Kidney (tissue), 14 donors: ENCODE data around the gene ESPN. TPM values are rescaled to one million over a fixed set of nuclear protein-coding genes. Genes with fewer than 3 reads are reported as not detected.

Source experiments
- DNase-seq, 5 donors: peaks; one replicate each; pipeline ENCODE4 v3.0.0-alpha.2; 2013 to 2020
- FAIRE-seq: peaks from 2 replicates; lab custom pipeline; 2012; peaks lifted over from hg19 to GRCh38; lab: Jason Lieb, UNC
- H3K27ac ChIP-seq, 2 donors: one replicate each; pipeline ENCODE4 v1.7.0; 2013; ENCODE audit warnings: low read depth in 2 of 2, low read length in 2 of 2, inconsistent platforms in 1 of 2
- H3K27me3 ChIP-seq: one replicate; pipeline ENCODE4 v1.7.1; 2013; ENCODE audit warnings: low read length, inconsistent platforms; ENCODE audit not compliant: control insufficient read depth, insufficient read depth
- H3K36me3 ChIP-seq, 3 donors: one replicate each; pipeline versions ENCODE4 v1.7.0 to v1.7.1; 2013; ENCODE audit warnings: low read length in 3 of 3, control low read depth in 1 of 3, inconsistent platforms in 1 of 3; ENCODE audit not compliant: insufficient read depth in 3 of 3, control insufficient read depth in 2 of 3
- H3K4me1 ChIP-seq, 3 donors: one replicate each; pipeline versions ENCODE4 v1.7.0 to v1.7.1; 2013; ENCODE audit warnings: low read length in 3 of 3, inconsistent platforms in 1 of 3, low read depth in 1 of 3; ENCODE audit not compliant: control insufficient read depth in 2 of 3, insufficient read depth in 2 of 3
- H3K4me3 ChIP-seq, 3 donors: one replicate each; pipeline versions ENCODE4 v1.7.0 to v1.8.1; 2013; ENCODE audit warnings: low read length in 3 of 3, control low read depth in 1 of 3, inconsistent platforms in 1 of 3
- H3K9ac ChIP-seq, 3 donors: one replicate each; pipeline versions ENCODE4 v1.7.0 to v1.7.1; 2013; ENCODE audit warnings: low read length in 3 of 3, control low read depth in 1 of 3, inconsistent platforms in 1 of 3
- H3K9me3 ChIP-seq, 3 donors: one replicate each; pipeline versions ENCODE4 v1.7.0 to v1.7.1; 2013; ENCODE audit warnings: low read length in 3 of 3, control low read depth in 1 of 3, inconsistent platforms in 1 of 3; ENCODE audit not compliant: control insufficient read depth in 2 of 3, insufficient read depth in 1 of 3
- intact Hi-C: fragments of 100-400 bp; cut with DNase I; formaldehyde crosslinking; loops from one replicate; pipeline ENCODE4 v1.11.1; 2022
- polyA plus RNA-seq: library from polyadenylated mRNA; stranded (reverse); fragments of 350-450 nt; fragmentation: Illumina TruSeq; extraction: RNeasy Lipid Tissue Mini Kit (QIAGEN cat#74804); gene quantifications from one replicate; pipeline ENCODE4 v1.2.3, GENCODE V29; 2014; ENCODE audit warnings: low read depth, low replicate concordance; ENCODE audit not compliant: insufficient read depth
- total RNA-seq: library from RNA; stranded (reverse); fragmentation: NEBNext Ultra II Directional; extraction: Animal tissue kit (Norgen Biotek cat#: 25700); gene quantifications from one replicate; pipeline ENCODE4 v1.2.1, GENCODE V29; 2021
- TF ChIP-seq, protein P1 (sequence below): IDR thresholded peaks from 3 replicates; pipeline ENCODE4 v1.5.1; 2012; ENCODE audit warnings: mild to moderate bottlenecking, moderate library complexity, borderline replicate concordance; ENCODE audit not compliant: insufficient read depth; ENCODE audit errors: extremely low read depth
- donor health status: control.
- donor health status: control.
- donor health status: control.
- donor health status: control.
- donor health status: control.
- donor health status: DM: yes; HTN: yes; CAD: no.
- donor health status: Normal renal cell carcinoma (clear cell type).

The ESPN gene
- total and polyA plus RNA-seq, 2 donors from 2014 or later: 14.2 to 112 TPM

DNA sequence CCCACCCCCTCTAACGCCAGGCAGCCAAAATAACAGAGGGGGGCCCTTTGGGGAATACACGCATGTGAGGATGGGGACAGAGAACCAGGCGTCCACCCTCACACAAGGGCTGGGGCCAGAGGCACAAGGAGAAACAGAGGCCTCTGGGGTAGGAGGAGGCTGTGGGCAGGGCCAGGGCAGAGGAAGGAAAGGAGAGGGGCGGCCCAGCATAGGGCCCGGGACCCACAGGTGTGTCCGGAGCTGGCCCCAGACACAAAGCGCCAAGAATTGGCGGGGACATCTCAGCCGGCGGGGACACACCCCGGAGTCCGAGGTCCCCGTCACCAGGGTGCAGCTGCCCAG lies 60.2 kb downstream of the ESPN start:
- Histone ChIP-seq H3K27me3 (no peaks in the 10 kb centered on the region), H3K4me3 (no peak overlapping the region), H3K9me3 (no peaks in the 10 kb centered on the region), H3K27ac (no peak overlapping the region), H3K9ac (no peak overlapping the region), H3K36me3 (no peaks in the 10 kb centered on the region), H3K4me1 (peaks cover 0 to 11% (median 0%) of the 10 kb centered on the region in 3 donors)
- peak in 1 of 5 donors; percentile 16 for DNase-seq
- FAIRE-seq: no peak
- intact Hi-C loops: no loop called here
- TF ChIP-seq, protein P1, sequence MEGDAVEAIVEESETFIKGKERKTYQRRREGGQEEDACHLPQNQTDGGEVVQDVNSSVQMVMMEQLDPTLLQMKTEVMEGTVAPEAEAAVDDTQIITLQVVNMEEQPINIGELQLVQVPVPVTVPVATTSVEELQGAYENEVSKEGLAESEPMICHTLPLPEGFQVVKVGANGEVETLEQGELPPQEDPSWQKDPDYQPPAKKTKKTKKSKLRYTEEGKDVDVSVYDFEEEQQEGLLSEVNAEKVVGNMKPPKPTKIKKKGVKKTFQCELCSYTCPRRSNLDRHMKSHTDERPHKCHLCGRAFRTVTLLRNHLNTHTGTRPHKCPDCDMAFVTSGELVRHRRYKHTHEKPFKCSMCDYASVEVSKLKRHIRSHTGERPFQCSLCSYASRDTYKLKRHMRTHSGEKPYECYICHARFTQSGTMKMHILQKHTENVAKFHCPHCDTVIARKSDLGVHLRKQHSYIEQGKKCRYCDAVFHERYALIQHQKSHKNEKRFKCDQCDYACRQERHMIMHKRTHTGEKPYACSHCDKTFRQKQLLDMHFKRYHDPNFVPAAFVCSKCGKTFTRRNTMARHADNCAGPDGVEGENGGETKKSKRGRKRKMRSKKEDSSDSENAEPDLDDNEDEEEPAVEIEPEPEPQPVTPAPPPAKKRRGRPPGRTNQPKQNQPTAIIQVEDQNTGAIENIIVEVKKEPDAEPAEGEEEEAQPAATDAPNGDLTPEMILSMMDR: no peak

DNA sequence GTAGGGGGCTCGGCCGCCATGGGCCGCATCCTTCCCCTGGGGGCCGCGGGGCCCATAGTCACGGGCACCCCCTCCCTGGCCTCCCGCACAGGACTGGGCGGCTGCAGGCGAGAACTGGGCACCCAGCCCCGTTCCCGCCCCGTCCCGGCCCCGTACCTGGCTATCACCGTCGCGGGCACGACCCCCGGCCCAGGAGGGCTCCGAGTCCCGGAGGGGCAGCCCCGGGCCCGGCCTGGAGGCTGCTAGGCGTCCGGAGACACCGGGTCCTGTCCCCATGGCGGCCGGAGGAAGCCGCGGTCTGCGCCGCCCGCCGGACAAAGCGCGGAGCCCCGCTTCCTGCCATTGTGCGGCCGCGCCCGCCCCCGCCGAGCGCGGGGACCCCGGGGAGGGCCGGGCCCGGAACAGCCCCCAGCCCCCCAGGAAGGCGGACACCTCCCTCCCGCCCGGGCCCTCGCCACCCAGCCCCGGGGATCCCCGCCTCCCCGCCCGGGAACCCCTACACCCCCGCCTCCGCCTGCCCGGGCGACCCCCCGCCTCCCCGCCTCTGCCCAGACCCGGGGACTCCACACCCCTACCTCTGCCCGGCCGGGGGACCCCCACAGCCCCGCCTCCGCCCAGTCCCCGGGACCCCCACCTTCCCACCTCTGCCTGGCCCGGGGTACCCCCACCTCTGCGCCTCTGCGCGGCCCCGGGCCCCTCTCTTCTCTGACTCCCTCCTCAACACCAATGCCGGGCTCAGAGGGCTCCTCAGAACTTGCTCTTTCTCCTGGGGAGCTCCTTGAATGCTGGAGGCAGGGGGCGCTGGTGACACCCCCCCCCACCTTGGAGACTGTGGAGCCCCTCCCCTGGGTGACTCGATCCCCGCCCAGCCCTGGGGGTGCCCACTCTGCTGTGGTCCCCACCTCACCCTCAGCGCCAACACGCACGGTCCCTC lies 60.9 kb downstream of the ESPN start:
- DNase-seq (peak in 4 of 5 donors; percentile 36 to 84 (median 51)), FAIRE-seq (no peak)
- Histone ChIP-seq H3K9ac (no peak overlapping the region), H3K9me3 (no peaks in the 10 kb centered on the region), H3K36me3 (no peaks in the 10 kb centered on the region), H3K4me3 (no peak overlapping the region), H3K27ac (no peak overlapping the region), H3K27me3 (no peaks in the 10 kb centered on the region), H3K4me1 (peaks cover 0 to 14% (median 0%) of the 10 kb centered on the region in 3 donors)
- TF ChIP-seq, protein P1: no peak
- intact Hi-C loops: no loop called here

DNA sequence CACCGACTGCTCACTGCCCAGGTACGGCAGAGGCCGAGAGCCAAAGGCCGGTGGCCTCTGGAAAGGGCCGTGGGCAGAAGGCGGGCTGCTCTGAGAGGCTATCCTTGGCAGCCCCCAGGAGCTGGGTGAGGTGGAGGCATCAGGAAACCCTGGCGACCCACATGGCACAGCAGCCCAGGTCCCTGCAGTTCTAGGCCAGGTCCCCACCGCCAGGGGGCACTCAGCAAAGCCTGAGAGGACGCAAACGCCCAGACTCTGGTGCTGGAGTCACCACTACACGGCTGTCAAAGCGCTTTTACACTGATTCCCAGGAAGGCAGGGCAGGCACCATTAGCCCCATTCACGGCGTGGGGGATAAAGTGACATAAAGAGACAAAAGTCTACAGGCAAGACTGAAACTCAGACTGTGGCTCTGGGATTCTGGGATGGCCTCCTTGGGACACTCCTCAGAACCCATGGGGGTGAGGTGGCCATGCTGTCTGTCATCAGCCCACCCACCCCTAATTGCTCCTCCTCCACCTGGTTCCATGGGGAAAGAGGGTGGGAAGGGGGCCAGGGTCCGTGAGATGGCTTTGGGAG lies 61.9 kb downstream of the ESPN start:
- peak overlapping the region in 1 of 3 donors; percentile 6 for H3K4me3 ChIP-seq
- intact Hi-C loops: no loop called here
- H3K9me3 ChIP-seq: no peaks in the 10 kb centered on the region
- peak; percentile 93 to 96 (median 94) for DNase-seq
- H3K27me3 ChIP-seq: no peaks in the 10 kb centered on the region
- H3K9ac ChIP-seq: no peak overlapping the region
- no peak for FAIRE-seq
- TF ChIP-seq, protein P1: peak; percentile 87
- H3K36me3 ChIP-seq: no peaks in the 10 kb centered on the region
- peaks cover 0 to 19% (median 0%) of the 10 kb centered on the region in 3 donors for H3K4me1 ChIP-seq
- H3K27ac ChIP-seq: no peak overlapping the region
